AG10803 (cell line): ENCODE results near the gene MEGF6.

Experiments
- DNase-seq: peaks from one replicate; pipeline ENCODE4 v3.0.0; 2010; ENCODE audit warnings: low read depth
- H3K4me3 ChIP-seq: 2 replicates; pipeline ENCODE4 v1.5.1; 2011; ENCODE audit warnings: mild to moderate bottlenecking, low read length, control low read depth
- CTCF ChIP-seq: conservative IDR thresholded peaks from 2 replicates; pipeline ENCODE4 v1.5.1; 2011; ENCODE audit warnings: mild to moderate bottlenecking, low read length, control low read depth, inconsistent platforms

Gene MEGF6

DNA sequence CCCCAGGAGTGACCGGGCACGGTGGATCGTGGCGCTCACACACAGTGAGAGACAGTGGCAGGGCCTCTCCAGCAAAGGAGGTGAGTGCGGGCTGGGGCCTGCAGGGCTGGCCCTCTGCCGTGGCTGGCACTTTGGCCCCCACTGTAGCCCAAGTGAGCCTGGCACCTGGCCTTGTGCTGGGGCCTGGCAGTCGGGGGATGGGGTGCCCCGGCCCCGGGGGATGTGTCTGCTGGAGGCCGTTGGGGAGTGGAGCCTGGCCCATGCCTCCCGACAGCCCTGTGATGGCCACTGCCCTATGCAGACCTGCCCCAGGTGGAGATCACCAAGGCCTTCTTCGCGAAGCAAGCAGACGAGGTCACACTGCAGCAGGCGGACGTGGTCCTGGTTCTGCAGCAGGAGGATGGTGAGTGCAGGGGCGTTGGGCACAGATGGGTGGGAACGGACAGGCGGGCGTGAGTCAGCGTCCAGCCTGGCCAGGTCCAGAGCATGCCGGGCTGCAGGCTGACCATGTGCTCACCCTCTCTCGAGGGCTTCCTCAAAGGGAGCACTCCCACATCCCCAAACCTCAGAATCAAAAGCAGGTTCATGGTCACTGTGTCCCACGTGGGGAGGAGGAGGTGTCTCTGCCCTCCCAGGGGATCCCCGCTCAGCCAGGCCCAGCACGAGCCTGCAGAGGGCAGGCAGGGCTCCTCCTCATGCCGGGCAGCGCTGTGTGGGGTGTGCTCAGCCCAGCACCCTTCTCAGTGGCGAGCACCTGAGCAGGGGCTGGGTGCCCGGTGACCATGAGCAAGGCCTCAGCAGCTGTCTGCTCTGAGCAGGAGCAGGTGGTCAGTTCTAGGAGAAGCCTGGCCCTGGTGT is 131.6 kb downstream of the MEGF6 start:
- H3K4me3 ChIP-seq: no peak overlapping the region
- DNase-seq: no peak
- no peak for TF ChIP-seq CTCF

DNA sequence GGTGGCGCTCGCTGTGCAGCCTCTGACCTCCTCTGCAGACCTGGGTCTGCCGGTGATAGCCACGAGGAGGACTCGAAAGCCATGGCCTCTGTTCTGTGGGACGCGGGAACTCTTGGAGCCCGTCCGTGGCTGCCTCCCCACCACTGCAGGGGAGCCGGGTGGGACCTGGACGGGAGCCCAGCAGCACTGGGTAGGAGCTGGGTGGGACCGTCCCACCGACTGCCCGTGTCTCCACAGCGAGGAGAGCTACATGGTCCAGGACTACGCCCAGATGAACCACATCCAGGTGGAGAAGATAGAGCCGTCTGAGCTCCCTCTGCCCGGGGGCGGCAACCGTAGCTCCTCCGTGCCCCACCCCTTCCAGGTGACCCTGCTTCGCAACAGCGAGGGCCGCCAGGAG is 133.1 kb downstream of the MEGF6 start:
- no peak for TF ChIP-seq CTCF

GRCh38 chr1:3477241-3477995 is 133.9 kb downstream of the MEGF6 start:
- no peak overlapping the region for H3K4me3 ChIP-seq
- no peak for DNase-seq
- TF ChIP-seq CTCF: no peak

More for the DNA sequence above, 133.1 kb downstream of the MEGF6 start:
- H3K4me3 ChIP-seq: no peak overlapping the region
- DNase-seq: no peak

DNA sequence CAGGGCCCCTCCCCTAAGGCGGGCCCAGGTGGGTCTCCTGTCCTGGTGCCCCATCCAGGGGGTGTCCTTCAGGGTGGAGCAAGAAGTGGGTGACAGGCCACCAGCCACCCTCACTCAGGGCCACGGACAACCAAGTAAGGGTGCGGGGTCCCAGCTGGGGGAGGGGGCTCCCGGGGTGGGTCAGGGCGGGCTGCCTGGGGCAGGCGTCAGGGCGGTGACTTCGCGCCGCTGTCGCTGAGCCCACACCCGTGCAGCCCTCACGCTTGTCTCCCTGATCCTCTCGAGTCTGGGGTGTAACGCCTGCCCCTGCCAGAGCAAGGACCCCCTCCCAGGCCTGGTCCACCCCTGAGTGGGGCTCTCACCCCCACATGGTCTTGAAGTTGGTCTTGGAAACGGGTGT is 134.6 kb downstream of the MEGF6 start:
- TF ChIP-seq CTCF: no peak
- DNase-seq: no peak

DNA sequence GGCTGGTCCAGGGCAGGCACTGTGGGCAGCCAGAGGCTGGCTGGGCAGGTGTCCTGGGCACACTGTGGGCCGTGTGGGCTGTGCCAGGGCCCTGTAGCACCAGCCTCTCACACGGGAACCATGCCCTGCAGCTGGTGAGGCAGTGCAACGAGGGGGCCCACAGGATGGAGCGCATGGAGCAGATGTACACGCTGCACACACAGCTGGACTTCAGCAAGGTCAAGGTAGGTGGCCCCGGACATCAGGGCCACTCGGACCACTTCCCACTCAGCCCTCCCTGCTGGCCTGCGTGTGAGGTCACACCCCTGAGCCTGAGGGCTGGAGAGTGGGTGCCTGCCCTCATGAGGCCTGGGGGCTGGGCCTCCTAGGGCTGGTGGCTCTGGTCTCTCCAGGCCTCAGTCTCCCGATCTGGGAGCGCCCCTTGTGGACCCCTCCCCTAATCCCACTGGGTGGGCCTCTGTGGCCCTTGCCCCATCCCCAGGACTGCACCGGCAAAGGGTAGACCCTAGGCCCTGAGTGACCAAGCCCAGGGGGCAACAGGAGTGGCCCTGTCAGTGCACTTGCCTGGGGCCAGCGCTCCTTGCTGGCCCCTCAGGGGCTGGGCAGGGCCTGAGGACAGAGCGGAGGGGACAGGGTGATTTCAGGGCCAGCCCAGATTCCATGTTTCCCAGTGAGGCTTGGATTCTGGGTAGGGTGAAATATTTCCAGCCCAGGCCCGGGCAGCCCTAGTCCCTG is 135.3 kb downstream of the MEGF6 start:
- TF ChIP-seq CTCF: no peak
- no peak for DNase-seq
- H3K4me3 ChIP-seq: no peak overlapping the region

More for the DNA sequence above, 134.6 kb downstream of the MEGF6 start:
- H3K4me3 ChIP-seq: no peak overlapping the region

GRCh38 chr1:3474421-3474820 is 136.9 kb downstream of the MEGF6 start:
- DNase-seq: no peak
- no peak for TF ChIP-seq CTCF
- H3K4me3 ChIP-seq: no peak overlapping the region
